GM12801 (cell line): ENCODE measurements around the gene CYFIP1.

ENCODE experiments used
- TF ChIP-seq, protein P1 (sequence below): IDR thresholded peaks from one replicate; pipeline ENCODE4 v1.5.1; 2011; ENCODE audit warnings: control low read depth; ENCODE audit not compliant: insufficient read length; ENCODE audit errors: extremely low read depth

Gene CYFIP1

DNA sequence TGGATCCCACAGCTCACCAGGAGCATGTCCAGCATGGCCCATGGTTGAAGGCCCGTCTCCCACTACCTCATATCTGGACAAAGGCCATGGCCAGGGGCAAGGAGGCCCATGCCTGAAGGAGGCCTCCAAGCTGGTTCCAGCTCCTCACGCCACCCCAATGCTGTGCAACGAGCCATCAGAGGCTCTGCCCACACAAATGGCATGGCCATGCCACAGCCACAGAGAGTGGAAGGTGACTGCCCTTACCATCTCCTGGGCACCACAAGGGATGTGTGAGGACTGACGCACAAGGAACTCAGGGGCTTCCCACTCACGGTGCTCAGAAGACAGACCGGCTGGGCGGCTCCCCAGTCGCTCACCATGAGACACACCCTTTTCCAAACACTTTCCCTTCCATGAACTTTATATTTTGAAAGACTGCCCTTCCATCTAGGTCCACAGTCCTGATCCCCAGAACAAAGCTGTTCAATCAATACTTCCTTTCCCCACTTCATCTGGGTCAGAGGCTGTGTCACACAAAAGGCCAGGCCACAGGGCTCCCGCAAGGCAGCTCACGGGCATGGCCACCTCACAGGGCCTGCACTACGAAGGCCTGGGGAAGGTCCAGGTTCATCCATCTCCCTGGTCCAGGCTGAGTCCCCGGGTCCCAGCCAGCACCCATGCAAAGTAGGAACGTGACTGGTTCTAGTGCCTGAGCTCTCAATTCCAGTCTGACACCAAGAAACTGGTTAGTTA lies 66.4 kb downstream of the CYFIP1 start:
- TF ChIP-seq, protein P1, sequence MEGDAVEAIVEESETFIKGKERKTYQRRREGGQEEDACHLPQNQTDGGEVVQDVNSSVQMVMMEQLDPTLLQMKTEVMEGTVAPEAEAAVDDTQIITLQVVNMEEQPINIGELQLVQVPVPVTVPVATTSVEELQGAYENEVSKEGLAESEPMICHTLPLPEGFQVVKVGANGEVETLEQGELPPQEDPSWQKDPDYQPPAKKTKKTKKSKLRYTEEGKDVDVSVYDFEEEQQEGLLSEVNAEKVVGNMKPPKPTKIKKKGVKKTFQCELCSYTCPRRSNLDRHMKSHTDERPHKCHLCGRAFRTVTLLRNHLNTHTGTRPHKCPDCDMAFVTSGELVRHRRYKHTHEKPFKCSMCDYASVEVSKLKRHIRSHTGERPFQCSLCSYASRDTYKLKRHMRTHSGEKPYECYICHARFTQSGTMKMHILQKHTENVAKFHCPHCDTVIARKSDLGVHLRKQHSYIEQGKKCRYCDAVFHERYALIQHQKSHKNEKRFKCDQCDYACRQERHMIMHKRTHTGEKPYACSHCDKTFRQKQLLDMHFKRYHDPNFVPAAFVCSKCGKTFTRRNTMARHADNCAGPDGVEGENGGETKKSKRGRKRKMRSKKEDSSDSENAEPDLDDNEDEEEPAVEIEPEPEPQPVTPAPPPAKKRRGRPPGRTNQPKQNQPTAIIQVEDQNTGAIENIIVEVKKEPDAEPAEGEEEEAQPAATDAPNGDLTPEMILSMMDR, result no peak

DNA sequence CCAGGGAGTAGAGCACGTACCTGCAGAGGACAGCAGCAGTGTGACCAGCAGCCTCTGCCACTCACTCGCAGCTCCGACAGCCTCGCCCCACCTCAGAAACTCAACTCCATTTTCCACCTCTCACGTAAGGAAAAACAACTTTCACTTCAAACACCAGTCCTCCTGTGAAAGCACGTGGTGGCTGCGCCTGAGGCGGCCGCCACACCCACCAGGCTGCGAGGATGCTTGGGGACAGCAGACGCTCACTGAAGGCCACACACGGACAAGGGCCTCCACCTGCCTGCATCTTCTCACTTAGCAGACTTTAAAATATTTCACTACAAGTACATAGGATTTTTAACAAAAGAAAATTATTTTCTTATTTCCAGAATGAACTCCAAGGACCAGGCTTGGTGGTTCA lies 67.9 kb downstream of the CYFIP1 start:
- TF ChIP-seq, protein P1, result no peak

GRCh38 chr15:22911306-22911705 lies 68.9 kb downstream of the CYFIP1 start:
- TF ChIP-seq, protein P1, result no peak

- TF ChIP-seq, protein P1, result no peak
Observed at GRCh38 chr15:22908830-22909229, 71.3 kb downstream of the CYFIP1 start.

- TF ChIP-seq, protein P1, result no peak
Observed at GRCh38 chr15:22907161-22907950, 72.8 kb downstream of the CYFIP1 start.

- TF ChIP-seq, protein P1, result no peak
Observed at GRCh38 chr15:22904736-22905135, 75.4 kb downstream of the CYFIP1 start.

GRCh38 chr15:22903961-22904534 lies 76.1 kb downstream of the CYFIP1 start:
- TF ChIP-seq, protein P1, result no peak
